K562 (cell line): ENCODE results near the gene HLF.

Experiments
- CREB1 ChIP-seq, 2 experiments: sonication (generic) in 1 of 2; formaldehyde crosslinking in 1 of 2; IDR thresholded peaks; 2 replicates each; pipeline versions ENCODE4 v1.6.1 to v1.8.0; 2012 to 2022; ENCODE audit warnings: inconsistent platforms in 1 of 2, mild to moderate bottlenecking in 1 of 2, missing genetic modification reagents in 1 of 2, moderate library complexity in 1 of 2
- MEF2A ChIP-seq: IDR thresholded peaks from 2 replicates; pipeline ENCODE4 v1.6.1; 2011; ENCODE audit warnings: low read depth, mild to moderate bottlenecking, low read length, moderate library complexity; ENCODE audit not compliant: control insufficient read depth
- RBM17 ChIP-seq: fragments of 200-400 bp; formaldehyde crosslinking; IDR thresholded peaks from 2 replicates; pipeline ENCODE4 v1.6.1; 2017; ENCODE audit warnings: low read depth, mild to moderate bottlenecking, low read length, borderline replicate concordance
- TBL1XR1 ChIP-seq, 2 experiments: IDR thresholded peaks; 2 replicates each; pipeline ENCODE4 v1.6.1; 2012; ENCODE audit warnings: improper control_type of control experiment in 2 of 2, low read length in 2 of 2, mild to moderate bottlenecking in 1 of 2
- TF ChIP-seq, protein P1 (sequence below): sonication (generic); formaldehyde crosslinking; IDR thresholded peaks from 2 replicates; pipeline ENCODE4 v1.5.0; 2020; ENCODE audit warnings: missing genetic modification reagents
- TF ChIP-seq, protein P2 (sequence below): fragments of 250-450 bp; sonication (Bioruptor Pico); IDR thresholded peaks from 2 replicates; pipeline ENCODE4 v1.5.0; 2021

DNA sequence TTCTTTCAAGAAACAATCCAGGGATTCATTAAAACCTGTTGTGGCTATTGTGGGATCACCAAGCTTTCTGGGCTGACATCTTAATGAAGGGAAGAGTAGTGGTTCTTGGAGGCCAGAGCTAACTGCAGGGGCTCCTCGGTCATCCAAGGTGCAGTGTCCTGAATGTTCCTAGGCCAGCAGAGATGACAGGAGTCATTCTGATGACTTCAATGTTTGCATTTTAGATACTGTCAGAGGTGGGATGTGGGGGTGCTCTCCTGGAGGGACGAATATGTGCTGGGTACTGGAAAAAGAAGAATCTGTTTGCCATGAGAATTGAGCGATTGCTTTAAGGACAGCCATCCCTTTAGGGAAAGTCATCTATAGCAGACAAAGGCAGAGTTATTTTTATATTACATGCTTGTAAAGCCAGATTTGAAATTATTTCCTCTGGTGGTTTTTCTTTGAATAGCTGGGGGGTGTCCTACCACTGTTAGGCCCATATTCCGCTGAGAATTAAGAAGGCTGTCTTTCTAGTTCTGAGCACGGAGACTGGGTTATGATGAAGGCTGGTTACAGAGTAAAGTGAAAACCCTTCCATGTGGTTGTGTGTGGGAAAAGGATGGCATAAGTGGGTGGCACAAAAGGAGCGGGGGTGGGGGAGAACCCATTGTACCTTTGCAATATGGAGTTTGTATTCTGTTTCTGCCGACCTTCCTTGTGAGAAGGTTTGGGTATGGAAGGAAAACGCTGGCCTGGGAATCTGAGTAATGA, 7.4 kb downstream of the HLF start:
- no peak for TF ChIP-seq RBM17
- no peak for TF ChIP-seq MEF2A
- no peak for TF ChIP-seq CREB1 (IDR thresholded peaks at IDR 0.05)
- no peak for TF ChIP-seq CREB1 (CRISPR knock-in tag; IDR thresholded peaks at IDR 0.05)
- TF ChIP-seq, protein P1, sequence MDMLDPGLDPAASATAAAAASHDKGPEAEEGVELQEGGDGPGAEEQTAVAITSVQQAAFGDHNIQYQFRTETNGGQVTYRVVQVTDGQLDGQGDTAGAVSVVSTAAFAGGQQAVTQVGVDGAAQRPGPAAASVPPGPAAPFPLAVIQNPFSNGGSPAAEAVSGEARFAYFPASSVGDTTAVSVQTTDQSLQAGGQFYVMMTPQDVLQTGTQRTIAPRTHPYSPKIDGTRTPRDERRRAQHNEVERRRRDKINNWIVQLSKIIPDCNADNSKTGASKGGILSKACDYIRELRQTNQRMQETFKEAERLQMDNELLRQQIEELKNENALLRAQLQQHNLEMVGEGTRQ (CRISPR knock-in tag) = no peak
- TF ChIP-seq TBL1XR1 (IDR thresholded peaks at IDR 0.05; ENCODE audit: low read length in 2 of 2) = no peak
- TF ChIP-seq, protein P2, sequence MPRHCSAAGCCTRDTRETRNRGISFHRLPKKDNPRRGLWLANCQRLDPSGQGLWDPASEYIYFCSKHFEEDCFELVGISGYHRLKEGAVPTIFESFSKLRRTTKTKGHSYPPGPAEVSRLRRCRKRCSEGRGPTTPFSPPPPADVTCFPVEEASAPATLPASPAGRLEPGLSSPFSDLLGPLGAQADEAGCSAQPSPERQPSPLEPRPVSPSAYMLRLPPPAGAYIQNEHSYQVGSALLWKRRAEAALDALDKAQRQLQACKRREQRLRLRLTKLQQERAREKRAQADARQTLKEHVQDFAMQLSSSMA (CRISPR knock-in tag) = no peak
